PC-3 (cell line): ENCODE results near the gene MAML3. TPM values are rescaled to one million over a fixed set of nuclear protein-coding genes. Genes with fewer than 3 reads are reported as not detected.

Experiments used
- ATAC-seq: fragments of 200-7000 bp; cut with Tn5 transposase; 2 replicates; pipeline ENCODE4 v1.9.1; 2020; ENCODE audit warnings: mild to moderate bottlenecking, moderate library complexity
- BruUV-seq: library from RNA; stranded (reverse); fragments of 400-500 nt; replicated peaks from 2 replicates; lab custom pipeline; 2021; lab: Mats Ljungman, UMichigan
- CTCF ChIA-PET: fragments of 300-600 bp; sonication (Branson Sonifier 250); formaldehyde crosslinking; loops from one replicate; lab custom pipeline; 2022; ENCODE audit warnings: antibody characterized with exemption; lab: Charles Lee
- POLR2A ChIA-PET: fragments of 300-600 bp; sonication (Branson Sonifier 250); formaldehyde crosslinking; loops from one replicate; lab custom pipeline; 2022; ENCODE audit warnings: antibody characterized with exemption; ENCODE audit not compliant: unreplicated experiment; lab: Charles Lee
- DNase-seq: peaks from one replicate; pipeline ENCODE4 v3.0.0-alpha.2; 2015
- H2AFZ ChIP-seq: fragments of 300-600 bp; sonication (generic); 2 replicates; pipeline ENCODE4 v1.6.0; 2016; ENCODE audit warnings: antibody characterized with exemption, low read length
- H3F3A ChIP-seq: fragments of 300-600 bp; sonication (generic); one replicate; pipeline ENCODE4 v1.6.0; 2017; ENCODE audit warnings: antibody characterized with exemption, low read length, control low read depth, mild to moderate bottlenecking; ENCODE audit not compliant: unreplicated experiment
- H3K27ac ChIP-seq: fragments of 300-600 bp; sonication (generic); 2 replicates; pipeline ENCODE4 v1.5.1; 2016; ENCODE audit warnings: mild to moderate bottlenecking, low read length
- H3K27me3 ChIP-seq: fragments of 300-600 bp; sonication (generic); 2 replicates; pipeline ENCODE4 v1.6.1; 2016; ENCODE audit warnings: low read length, mixed read lengths
- H3K36me3 ChIP-seq: fragments of 300-600 bp; sonication (generic); 2 replicates; pipeline ENCODE4 v1.6.1; 2016; ENCODE audit warnings: low read depth, mixed run types, low read length, mixed read lengths
- H3K4me1 ChIP-seq: fragments of 300-600 bp; sonication (generic); 2 replicates; pipeline ENCODE4 v1.5.1; 2016; ENCODE audit warnings: low read length; ENCODE audit not compliant: insufficient read depth
- H3K4me2 ChIP-seq: fragments of 300-600 bp; sonication (generic); 2 replicates; pipeline ENCODE4 v1.6.0; 2016; ENCODE audit warnings: low read length
- H3K4me3 ChIP-seq: fragments of 300-600 bp; sonication (generic); 2 replicates; pipeline ENCODE4 v1.5.1; 2016; ENCODE audit warnings: mild to moderate bottlenecking, low read length, mixed read lengths
- H3K79me2 ChIP-seq: fragments of 300-600 bp; sonication (generic); 2 replicates; pipeline ENCODE4 v1.6.1; 2017; ENCODE audit warnings: low read length, mixed read lengths
- H3K9ac ChIP-seq: fragments of 300-600 bp; sonication (generic); 2 replicates; pipeline ENCODE4 v1.6.0; 2016; ENCODE audit warnings: mild to moderate bottlenecking, low read length
- H3K9me2 ChIP-seq: fragments of 300-600 bp; sonication (generic); replicated peaks from 2 replicates; pipeline ENCODE4 v1.6.1; 2016; ENCODE audit warnings: mixed run types, low read length, mixed read lengths
- H3K9me3 ChIP-seq: fragments of 300-600 bp; sonication (generic); 2 replicates; pipeline ENCODE4 v1.6.1; 2016; ENCODE audit warnings: low read length, mixed read lengths
- H4K20me1 ChIP-seq: fragments of 300-600 bp; sonication (generic); 2 replicates; pipeline ENCODE4 v1.6.1; 2016; ENCODE audit warnings: low read length, mixed read lengths
- CTCF ChIP-seq: fragments of 300-600 bp; sonication (generic); conservative IDR thresholded peaks from 2 replicates; pipeline ENCODE4 v1.5.1; 2017; ENCODE audit warnings: antibody characterized with exemption, low read depth, mild to moderate bottlenecking, low read length
- EZH2 ChIP-seq: fragments of 300-600 bp; sonication (generic); IDR thresholded peaks from one replicate; pipeline ENCODE4 v1.6.1; 2017; ENCODE audit warnings: antibody characterized with exemption, mild to moderate bottlenecking, low read length; ENCODE audit not compliant: unreplicated experiment
- EZH2phosphoT487 ChIP-seq: fragments of 300-600 bp; sonication (generic); IDR thresholded peaks from 2 replicates; pipeline ENCODE4 v1.6.1; 2018; ENCODE audit warnings: mild to moderate bottlenecking, antibody characterized with exemption, low read length, borderline replicate concordance
- intact Hi-C: fragments of 100-400 bp; cut with micrococcal nuclease; formaldehyde crosslinking; loops from 2 replicates; pipeline ENCODE4 v1.9.0; 2023
- total RNA-seq: library from RNA; depleted of rRNA; stranded (reverse); fragments of >200 nt; gene quantifications from 2 replicates; pipeline ENCODE4 v1.2.3, GENCODE V29; 2014

MAML3 gene
- total RNA-seq, 1 experiment from 2014 or later: 4.3 TPM

- H4K20me1 ChIP-seq: no peaks in the 10 kb centered on the region
- no peak for DNase-seq
- H3F3A ChIP-seq: no peaks in the 10 kb centered on the region
- H3K27me3 ChIP-seq: no peaks in the 10 kb centered on the region
- ChIA-PET CTCF (no interaction called here), POLR2A (no interaction called here)
- H2AFZ ChIP-seq: no peak overlapping the region
- H3K9me2 ChIP-seq: no peaks in the 10 kb centered on the region
- H3K36me3 ChIP-seq: no peaks in the 10 kb centered on the region
- no peak overlapping the region for H3K4me3 ChIP-seq
- H3K4me1 ChIP-seq: no peaks in the 10 kb centered on the region
- no peak overlapping the region for H3K9ac ChIP-seq
- TF ChIP-seq EZH2 (no peak), CTCF (no peak), EZH2phosphoT487 (no peak)
- ATAC-seq: no peak
- no peaks in the 10 kb centered on the region for H3K79me2 ChIP-seq
- no peak overlapping the region for H3K27ac ChIP-seq
- H3K4me2 ChIP-seq: no peak overlapping the region
- no TSS peak for BruUV-seq
- intact Hi-C loops: no loop called here
- no peaks in the 10 kb centered on the region for H3K9me3 ChIP-seq
These were observed 328.4 kb downstream of the MAML3 start for GRCh38 chr4:139825523-139826014.

GRCh38 chr4:139824882-139825522, 329.0 kb downstream of the MAML3 start:
- Histone ChIP-seq H3K27ac (no peak overlapping the region), H3K9ac (no peak overlapping the region), H3K79me2 (no peaks in the 10 kb centered on the region), H4K20me1 (no peaks in the 10 kb centered on the region), H3K4me2 (no peak overlapping the region), H3K9me3 (no peaks in the 10 kb centered on the region), H3K4me1 (no peaks in the 10 kb centered on the region), H2AFZ (no peak overlapping the region), H3K9me2 (no peaks in the 10 kb centered on the region), H3F3A (no peaks in the 10 kb centered on the region), H3K36me3 (no peaks in the 10 kb centered on the region), H3K27me3 (no peaks in the 10 kb centered on the region), H3K4me3 (no peak overlapping the region)
- TF ChIP-seq EZH2 (no peak), EZH2phosphoT487 (no peak)
- ATAC-seq (no peak), DNase-seq (no peak)
- BruUV-seq: no TSS peak
- intact Hi-C loops: no loop called here
- ChIA-PET CTCF (interaction anchor here (0.6 kb wide), 1 partner anchor 148 kb away, joined by 3 read pairs; no protein-coding TSS in a partner anchor), POLR2A (no interaction called here)

GRCh38 chr4:139823746-139824145, 330.2 kb downstream of the MAML3 start:
- ChIA-PET POLR2A (no interaction called here), CTCF (no interaction called here)
- no peaks in the 10 kb centered on the region for H3K4me1 ChIP-seq
- no peak overlapping the region for H3K4me2 ChIP-seq
- no peaks in the 10 kb centered on the region for H3K9me2 ChIP-seq
- no peaks in the 10 kb centered on the region for H3F3A ChIP-seq
- H3K4me3 ChIP-seq: no peak overlapping the region
- DNase-seq: no peak
- no peak overlapping the region for H3K9ac ChIP-seq
- no peaks in the 10 kb centered on the region for H4K20me1 ChIP-seq
- H3K79me2 ChIP-seq: no peaks in the 10 kb centered on the region
- no peak overlapping the region for H3K27ac ChIP-seq
- intact Hi-C loops: no loop called here
- no peaks in the 10 kb centered on the region for H3K36me3 ChIP-seq
- H3K27me3 ChIP-seq: no peaks in the 10 kb centered on the region
- no peak for TF ChIP-seq EZH2
- TF ChIP-seq EZH2phosphoT487: no peak
- TF ChIP-seq CTCF: no peak
- no peaks in the 10 kb centered on the region for H3K9me3 ChIP-seq
- no TSS peak for BruUV-seq
- H2AFZ ChIP-seq: no peak overlapping the region
- ATAC-seq: no peak
